Common myeloid progenitor, CD34-positive (primary cell): ENCODE results near the gene SDHC.

Source experiments
- CTCF ChIA-PET: fragments of 350-600 bp; sonication (Branson Sonifier 250); formaldehyde crosslinking; loops from one replicate; lab custom pipeline; 2021; ENCODE audit warnings: antibody characterized with exemption; lab: Charles Lee
- POLR2A ChIA-PET: fragments of 350-600 bp; sonication (Branson Sonifier 250); formaldehyde crosslinking; loops from one replicate; lab custom pipeline; 2021; ENCODE audit warnings: antibody characterized with exemption; lab: Charles Lee
- DNase-seq, 3 donors: peaks; one replicate each; pipeline versions ENCODE4 v3.0.0 to v3.0.0-alpha.2; 2013
- H3K27ac ChIP-seq, 2 experiments: 1 replicate in 1 of 2; 2 replicates in 1 of 2; pipeline ENCODE4 v1.7.0; 2013; ENCODE audit warnings: inconsistent platforms in 2 of 2, low read length in 2 of 2, mild to moderate bottlenecking in 2 of 2, low read depth in 1 of 2, moderate library complexity in 1 of 2; ENCODE audit not compliant: severe bottlenecking in 2 of 2, insufficient read depth in 1 of 2, poor library complexity in 1 of 2
- H3K27me3 ChIP-seq, 5 experiments: replicated peaks in 2 of 5; 1 replicate in 3 of 5; 2 replicates in 2 of 5; pipeline versions ENCODE4 v1.6.1 to v1.7.0; 2013; ENCODE audit warnings: low read length in 4 of 5, mild to moderate bottlenecking in 2 of 5, moderate library complexity in 2 of 5, inconsistent platforms in 1 of 5; ENCODE audit not compliant: insufficient read depth in 5 of 5, control insufficient read depth in 4 of 5
- H3K36me3 ChIP-seq, 4 experiments: 1 replicate in 2 of 4; 2 replicates in 2 of 4; pipeline versions ENCODE4 v1.6.1 to v1.7.0; 2013; ENCODE audit warnings: low read length in 3 of 4, control low read depth in 1 of 4, mild to moderate bottlenecking in 1 of 4; ENCODE audit not compliant: control insufficient read depth in 4 of 4, insufficient read depth in 4 of 4
- H3K4me1 ChIP-seq, 4 experiments: 1 replicate in 3 of 4; 2 replicates in 1 of 4; pipeline versions ENCODE4 v1.6.1 to v1.7.1; 2013; ENCODE audit warnings: low read length in 3 of 4, mild to moderate bottlenecking in 3 of 4, control low read depth in 1 of 4, inconsistent platforms in 1 of 4, moderate library complexity in 1 of 4; ENCODE audit not compliant: control insufficient read depth in 4 of 4, insufficient read depth in 4 of 4; ENCODE audit errors: control extremely low read depth in 1 of 4
- H3K4me3 ChIP-seq, 7 experiments: 1 replicate in 4 of 7; 2 replicates in 3 of 7; pipeline versions ENCODE4 v1.5.1 to v1.7.0; 2013; ENCODE audit warnings: mild to moderate bottlenecking in 7 of 7, low read length in 6 of 7, moderate library complexity in 6 of 7, inconsistent platforms in 2 of 7, low read depth in 2 of 7, control low read depth in 1 of 7; ENCODE audit not compliant: insufficient read depth in 4 of 7, control insufficient read depth in 1 of 7; ENCODE audit errors: extremely low read depth in 1 of 7
- H3K9me3 ChIP-seq, 5 experiments: 1 replicate in 4 of 5; 2 replicates in 1 of 5; pipeline versions ENCODE4 v1.6.1 to v1.7.1; 2013; ENCODE audit warnings: low read length in 4 of 5, mild to moderate bottlenecking in 2 of 5, inconsistent platforms in 1 of 5, low read depth in 1 of 5, moderate library complexity in 1 of 5; ENCODE audit not compliant: control insufficient read depth in 4 of 5, insufficient read depth in 2 of 5; ENCODE audit errors: control extremely low read depth in 1 of 5
- WGBS: methylation state at CpG from one replicate; pipeline ENCODE4 v1.1.5; 2013; ENCODE audit not compliant: insufficient coverage; 5-methylcytosine and 5-hydroxymethylcytosine counted together

The SDHC gene

GRCh38 chr1:161298116-161298515 is 16.1 kb upstream of the SDHC start:
- H3K27ac ChIP-seq: no peak overlapping the region
- H3K27me3 ChIP-seq: no peaks in the 10 kb centered on the region
- peaks cover 0 to 2% (median 0%) of the 10 kb centered on the region in 4 experiments for H3K36me3 ChIP-seq
- DNase-seq: peak in 2 of 3 donors; percentile 28 to 37
- ChIA-PET POLR2A (no interaction called here), CTCF (interaction anchor here (1.4 to 9.3 kb wide), 2 partner anchors 11 to 72 kb away, joined by 3 to 137 read pairs; partner anchors contain the start of genes APOA2 and TOMM40L)
- no peaks in the 10 kb centered on the region for H3K9me3 ChIP-seq
- H3K4me1 ChIP-seq: peaks cover 0 to 11% (median 4%) of the 10 kb centered on the region in 4 experiments
- no peak overlapping the region for H3K4me3 ChIP-seq
- WGBS: 84% methylated on average over 6 of the region's 6 CpGs

GRCh38 chr1:161299347-161299746 is 14.8 kb upstream of the SDHC start:
- ChIA-PET POLR2A (no interaction called here), CTCF (interaction anchor here (1.4 kb wide), 1 partner anchor 12 kb away, joined by 3 read pairs; no protein-coding TSS in a partner anchor)
- Histone ChIP-seq H3K9me3 (no peaks in the 10 kb centered on the region), H3K27ac (no peak overlapping the region), H3K27me3 (no peaks in the 10 kb centered on the region), H3K4me1 (peaks cover 6 to 23% (median 13%) of the 10 kb centered on the region in 4 experiments), H3K4me3 (peak overlapping the region in 1 of 7 experiments; percentile 23), H3K36me3 (peaks cover 0 to 2% (median 0%) of the 10 kb centered on the region in 4 experiments)
- 54% methylated on average over 4 of the region's 9 CpGs for WGBS
- peak in 2 of 3 donors; percentile 22 to 37 for DNase-seq

GRCh38 chr1:161300478-161300877 is 13.7 kb upstream of the SDHC start:
- H3K4me1 ChIP-seq: peaks cover 9 to 34% (median 24%) of the 10 kb centered on the region in 4 experiments
- WGBS: no CpG with 5 or more reads among the region's 4 CpGs
- H3K27me3 ChIP-seq: no peaks in the 10 kb centered on the region
- no peak overlapping the region for H3K4me3 ChIP-seq
- DNase-seq: no peak
- peaks cover 0 to 2% (median 0%) of the 10 kb centered on the region in 4 experiments for H3K36me3 ChIP-seq
- ChIA-PET CTCF (interaction anchor here (0.6 to 2.3 kb wide), 2 partner anchors 13 to 467 kb away, joined by 3 to 12 read pairs; partner anchors contain the start of gene SDHC), POLR2A (no interaction called here)
- H3K27ac ChIP-seq: no peak overlapping the region
- H3K9me3 ChIP-seq: no peaks in the 10 kb centered on the region

GRCh38 chr1:161304927-161305866 is 9.0 kb upstream of the SDHC start:
- ChIA-PET CTCF (interaction anchor here (0.7 to 2.3 kb wide), 19 partner anchors 10 to 113 kb away, joined by 3 to 14 read pairs (median 5); partner anchors contain the start of genes APOA2, NDUFS2 and TOMM40L), POLR2A (interaction anchor here (0.6 to 2.5 kb wide), 3 partner anchors 9 to 96 kb away, joined by 3 to 14 read pairs (median 4); partner anchors contain the start of gene SDHC)
- Histone ChIP-seq H3K4me3 (peak overlapping the region; percentile 25 to 92 (median 75)), H3K4me1 (peaks cover 9 to 44% (median 30%) of the 10 kb centered on the region in 4 experiments), H3K9me3 (no peaks in the 10 kb centered on the region), H3K27me3 (no peaks in the 10 kb centered on the region), H3K36me3 (peaks cover 0 to 2% (median 0%) of the 10 kb centered on the region in 4 experiments), H3K27ac (peak overlapping the region; percentile 61 to 86)
- DNase-seq: peak in 1 of 3 donors; percentile 13
- 3% methylated on average over 10 of the region's 17 CpGs for WGBS

GRCh38 chr1:161305867-161306519 is 8.2 kb upstream of the SDHC start:
- Histone ChIP-seq H3K4me1 (peaks cover 9 to 44% (median 30%) of the 10 kb centered on the region in 4 experiments), H3K4me3 (peak overlapping the region; percentile 25 to 92 (median 75)), H3K9me3 (no peaks in the 10 kb centered on the region), H3K27ac (peak overlapping the region; percentile 61 to 86), H3K36me3 (peaks cover 0 to 2% (median 0%) of the 10 kb centered on the region in 4 experiments), H3K27me3 (no peaks in the 10 kb centered on the region)
- DNase-seq: peak; percentile 95 to 96 (median 96)
- POLR2A ChIA-PET: interaction anchor here (0.6 to 2.5 kb wide), 5 partner anchors 8 to 97 kb away, joined by 3 to 14 read pairs (median 4); partner anchors contain the start of gene SDHC
- 0% methylated on average over 22 of the region's 31 CpGs for WGBS
- CTCF ChIA-PET: interaction anchor here (0.7 to 2.3 kb wide), 21 partner anchors 9 to 264 kb away, joined by 3 to 14 read pairs (median 5); partner anchors contain the start of genes APOA2, NDUFS2 and TOMM40L

GRCh38 chr1:161307230-161307768 is 6.9 kb upstream of the SDHC start:
- no peaks in the 10 kb centered on the region for H3K27me3 ChIP-seq
- no peak overlapping the region for H3K27ac ChIP-seq
- no peaks in the 10 kb centered on the region for H3K9me3 ChIP-seq
- 96% methylated on average over 5 of the region's 7 CpGs for WGBS
- DNase-seq: peak in 2 of 3 donors; percentile 43 to 51
- peaks cover 0 to 2% (median 0%) of the 10 kb centered on the region in 4 experiments for H3K36me3 ChIP-seq
- ChIA-PET CTCF (interaction anchor here (1.1 to 2.3 kb wide), 9 partner anchors 8 to 266 kb away, joined by 3 to 15 read pairs (median 5); partner anchors contain the start of gene TOMM40L), POLR2A (no interaction called here)
- H3K4me1 ChIP-seq: peaks cover 9 to 44% (median 30%) of the 10 kb centered on the region in 4 experiments
- H3K4me3 ChIP-seq: peak overlapping the region in 1 of 7 experiments; percentile 19
